ENCODE measurements around the gene ALPL.

GRCh38 chr1:21618561-21619374 is 109.5 kb downstream of the ALPL start:
- TF ChIP-seq POLR2A (IDR thresholded peaks at IDR 0.05) = no peak
- TF ChIP-seq, protein P1, sequence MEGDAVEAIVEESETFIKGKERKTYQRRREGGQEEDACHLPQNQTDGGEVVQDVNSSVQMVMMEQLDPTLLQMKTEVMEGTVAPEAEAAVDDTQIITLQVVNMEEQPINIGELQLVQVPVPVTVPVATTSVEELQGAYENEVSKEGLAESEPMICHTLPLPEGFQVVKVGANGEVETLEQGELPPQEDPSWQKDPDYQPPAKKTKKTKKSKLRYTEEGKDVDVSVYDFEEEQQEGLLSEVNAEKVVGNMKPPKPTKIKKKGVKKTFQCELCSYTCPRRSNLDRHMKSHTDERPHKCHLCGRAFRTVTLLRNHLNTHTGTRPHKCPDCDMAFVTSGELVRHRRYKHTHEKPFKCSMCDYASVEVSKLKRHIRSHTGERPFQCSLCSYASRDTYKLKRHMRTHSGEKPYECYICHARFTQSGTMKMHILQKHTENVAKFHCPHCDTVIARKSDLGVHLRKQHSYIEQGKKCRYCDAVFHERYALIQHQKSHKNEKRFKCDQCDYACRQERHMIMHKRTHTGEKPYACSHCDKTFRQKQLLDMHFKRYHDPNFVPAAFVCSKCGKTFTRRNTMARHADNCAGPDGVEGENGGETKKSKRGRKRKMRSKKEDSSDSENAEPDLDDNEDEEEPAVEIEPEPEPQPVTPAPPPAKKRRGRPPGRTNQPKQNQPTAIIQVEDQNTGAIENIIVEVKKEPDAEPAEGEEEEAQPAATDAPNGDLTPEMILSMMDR (IDR thresholded peaks at IDR 0.05) = no peak
